Right renal pelvis (tissue), 4 donors: Measurements from ENCODE around the gene ZNF804A. TPM values are rescaled to one million over a fixed set of nuclear protein-coding genes. Genes with fewer than 3 reads are reported as not detected.

Experiments used
- DNase-seq, 4 donors: peaks; one replicate each; pipeline ENCODE4 v3.0.0-alpha.2; 2013; ENCODE audit warnings: low read depth in 4 of 4, low spot score in 3 of 4, missing footprints in 1 of 4
- polyA plus RNA-seq, 4 donors: library from polyadenylated mRNA; unstranded; fragments of 120-200 nt; gene quantifications; one replicate each; pipeline ENCODE4 v1.2.1, GENCODE V29; 2013; ENCODE audit not compliant: insufficient read length in 4 of 4

ZNF804A gene
- polyA plus RNA-seq, 4 donors, result 1.3 to 2.0 (median 2.0) TPM

GRCh38 chr2:184602734-184603133, 4.4 kb downstream of the ZNF804A start:
- no peak for DNase-seq

GRCh38 chr2:184610891-184611290, 12.6 kb downstream of the ZNF804A start:
- DNase-seq, result no peak

DNA sequence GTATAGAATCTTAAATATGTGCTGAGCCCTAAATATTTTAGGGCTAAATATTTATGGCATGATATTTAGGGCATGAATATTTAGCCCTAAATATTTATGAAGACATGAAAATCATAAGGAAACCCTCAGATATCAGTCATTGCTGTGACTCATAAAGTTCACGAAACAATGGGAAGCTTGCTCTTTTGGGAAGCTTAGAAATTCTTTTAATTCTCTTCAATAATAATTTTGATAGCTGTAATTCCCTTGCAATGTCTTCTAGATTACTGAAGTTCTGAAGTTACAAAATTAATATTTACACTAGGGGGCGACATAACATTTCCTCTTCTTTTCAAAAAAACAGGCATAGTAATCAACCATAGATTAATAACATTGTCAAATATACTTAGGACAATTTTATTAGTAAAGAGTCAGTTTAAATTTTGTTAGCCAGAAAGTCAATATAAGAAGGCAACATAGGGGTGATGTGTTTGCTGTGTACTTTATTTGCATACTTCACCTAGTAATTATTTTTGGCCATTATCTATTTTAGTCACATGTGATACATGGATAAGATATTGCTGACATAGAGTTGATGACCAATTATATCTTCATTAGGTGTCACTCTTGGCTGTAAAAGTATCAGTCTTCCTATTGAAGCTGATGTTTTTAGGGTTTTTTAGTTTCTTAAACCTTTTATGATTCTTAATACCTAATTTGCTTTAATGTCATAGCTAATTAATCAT, 13.2 kb downstream of the ZNF804A start:
- no peak for DNase-seq

- no peak for DNase-seq
These were observed 22.0 kb downstream of the ZNF804A start for GRCh38 chr2:184620367-184620766.

- no peak for DNase-seq
These were observed 26.0 kb downstream of the ZNF804A start for GRCh38 chr2:184624311-184624710.

- no peak for DNase-seq
These were observed 29.7 kb downstream of the ZNF804A start for GRCh38 chr2:184628051-184628450.

- no peak for DNase-seq
These were observed 35.4 kb downstream of the ZNF804A start for GRCh38 chr2:184633726-184634125.

DNA sequence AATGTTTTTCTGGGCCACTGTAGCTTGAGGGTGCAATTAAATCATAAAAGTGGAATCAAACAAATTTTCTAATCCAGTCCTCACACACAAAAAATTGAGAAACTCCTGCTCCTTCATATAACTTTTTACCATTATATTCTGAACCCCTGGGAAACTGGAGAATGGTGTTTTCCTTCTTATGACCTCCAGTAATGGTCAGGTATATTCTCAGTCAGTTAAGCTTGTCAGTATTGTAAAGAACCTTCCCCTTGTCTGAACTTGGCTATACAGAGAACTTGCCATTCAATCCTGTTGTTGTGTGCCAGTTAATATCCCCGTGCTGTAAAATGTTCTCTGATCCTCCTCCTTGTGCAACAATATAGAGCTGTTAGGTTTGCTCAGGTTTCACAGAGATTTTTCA, 39.5 kb downstream of the ZNF804A start:
- no peak for DNase-seq

DNA sequence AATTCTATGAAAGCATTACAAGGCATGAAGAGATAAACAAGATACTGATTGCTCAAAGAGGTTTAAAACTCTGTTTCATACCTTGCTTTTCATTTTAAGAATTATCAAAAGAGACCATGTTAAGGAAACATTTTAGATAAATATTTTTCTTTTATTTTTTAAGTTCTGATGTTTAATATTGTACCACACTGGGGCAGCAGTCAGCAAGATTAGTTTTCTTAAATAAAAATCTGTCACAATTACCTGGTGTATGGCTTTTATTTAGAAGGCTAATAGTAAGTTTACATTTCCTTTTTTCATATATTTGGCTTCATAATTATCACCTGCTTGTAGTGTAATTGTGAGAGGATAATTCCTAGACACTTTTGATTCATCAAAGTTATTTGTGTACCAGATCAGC, 46.4 kb downstream of the ZNF804A start:
- DNase-seq, result no peak

DNA sequence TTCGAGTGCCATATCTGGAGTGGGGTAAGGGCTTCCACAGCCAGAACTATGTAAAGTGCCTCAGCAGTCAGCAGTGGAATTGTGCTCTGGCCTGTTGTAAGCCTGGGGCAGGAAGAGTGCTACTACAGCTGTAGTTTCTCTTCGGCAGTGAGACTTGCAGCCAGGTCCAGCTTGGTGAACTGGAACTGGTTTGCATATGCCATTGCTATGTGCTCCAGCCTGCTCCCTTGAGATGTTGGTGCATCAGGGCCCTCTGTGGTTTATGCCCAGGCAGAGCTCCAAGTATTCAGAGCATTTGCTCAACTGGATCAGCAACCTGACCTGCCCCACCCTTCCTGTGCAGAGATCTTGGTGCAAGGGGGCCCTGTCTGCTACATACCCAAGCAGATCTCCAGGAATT, 47.8 kb downstream of the ZNF804A start:
- no peak for DNase-seq

- no peak for DNase-seq
These were observed 48.3 kb downstream of the ZNF804A start for GRCh38 chr2:184646593-184646992.

DNA sequence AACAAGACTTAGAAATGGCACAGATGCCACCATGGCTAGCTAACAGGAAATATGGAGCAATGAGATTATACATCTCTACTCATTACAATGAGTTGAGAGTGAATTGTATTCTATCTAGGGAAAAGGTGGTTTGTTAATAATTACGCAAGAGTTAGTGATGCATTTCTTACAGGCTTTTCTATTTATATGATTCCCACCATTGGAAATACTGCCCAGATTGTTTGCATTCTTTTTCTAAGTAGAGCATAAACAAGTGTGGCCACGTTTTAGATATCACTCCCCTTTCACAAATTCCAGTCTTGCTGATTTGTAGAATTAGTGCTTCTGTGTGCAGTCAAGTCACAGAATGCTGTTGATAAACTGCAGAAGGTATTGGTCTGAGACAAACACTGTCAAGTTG, 56.6 kb downstream of the ZNF804A start:
- DNase-seq, result no peak

- DNase-seq, result no peak
These were observed 78.8 kb downstream of the ZNF804A start for GRCh38 chr2:184677171-184677570.

DNA sequence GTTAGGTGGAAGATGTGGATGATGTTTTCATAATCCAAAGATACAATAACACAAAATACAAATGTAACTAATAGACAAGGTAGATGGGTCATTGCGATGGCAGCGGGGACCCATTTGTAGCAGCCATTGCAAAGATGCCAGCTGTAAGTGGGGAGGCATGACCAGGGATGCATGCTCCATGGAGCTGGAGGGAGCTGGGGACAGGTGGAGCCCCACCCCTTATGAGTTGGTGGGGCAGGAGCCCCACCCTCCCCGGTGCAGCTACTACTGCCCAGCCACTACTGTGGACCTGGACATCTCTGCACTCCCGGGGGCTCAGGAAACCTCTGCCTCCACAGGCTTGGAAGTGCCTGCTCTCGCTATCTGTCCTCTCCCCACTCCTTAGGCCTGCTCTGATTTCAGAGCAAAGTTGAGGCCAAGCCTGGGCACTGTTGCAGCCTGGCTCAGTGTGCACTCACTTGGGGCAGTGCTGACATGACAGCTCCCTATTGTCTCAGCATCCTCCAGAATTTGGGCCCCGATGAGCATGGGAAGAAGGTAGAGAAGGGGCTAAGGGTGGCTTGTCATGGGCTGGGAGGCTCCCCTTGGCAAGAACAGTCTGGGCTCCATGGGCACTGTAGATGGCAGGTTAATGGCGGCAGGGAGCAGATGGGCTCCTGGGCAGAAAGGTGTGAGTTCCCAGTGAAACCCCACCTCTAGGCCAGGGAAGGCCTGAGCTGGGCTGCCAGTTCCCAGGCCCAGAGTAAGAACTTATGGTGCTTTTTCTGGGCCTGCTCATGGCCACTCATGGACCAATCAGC, 81.1 kb downstream of the ZNF804A start:
- no peak for DNase-seq

DNA sequence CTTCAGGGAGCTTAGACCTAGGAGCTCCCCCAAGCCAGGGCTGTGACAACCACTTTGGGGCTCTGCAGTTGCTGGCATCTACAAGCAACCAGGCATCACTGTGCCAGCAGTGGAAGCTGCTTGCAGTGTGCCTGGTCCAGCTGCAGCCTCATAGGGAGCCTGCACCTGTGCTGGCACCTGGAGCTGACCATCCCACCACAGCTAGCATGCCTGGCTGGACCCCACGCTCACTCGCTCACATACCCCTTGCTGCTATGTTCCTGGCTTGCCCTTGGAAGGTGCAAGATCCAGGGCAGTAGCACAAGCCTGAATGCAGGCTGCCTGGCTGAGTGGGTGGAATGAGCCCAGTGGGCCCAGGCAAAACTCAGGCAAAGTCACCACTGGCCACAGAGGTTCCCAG, 82.5 kb downstream of the ZNF804A start:
- DNase-seq, result no peak

DNA sequence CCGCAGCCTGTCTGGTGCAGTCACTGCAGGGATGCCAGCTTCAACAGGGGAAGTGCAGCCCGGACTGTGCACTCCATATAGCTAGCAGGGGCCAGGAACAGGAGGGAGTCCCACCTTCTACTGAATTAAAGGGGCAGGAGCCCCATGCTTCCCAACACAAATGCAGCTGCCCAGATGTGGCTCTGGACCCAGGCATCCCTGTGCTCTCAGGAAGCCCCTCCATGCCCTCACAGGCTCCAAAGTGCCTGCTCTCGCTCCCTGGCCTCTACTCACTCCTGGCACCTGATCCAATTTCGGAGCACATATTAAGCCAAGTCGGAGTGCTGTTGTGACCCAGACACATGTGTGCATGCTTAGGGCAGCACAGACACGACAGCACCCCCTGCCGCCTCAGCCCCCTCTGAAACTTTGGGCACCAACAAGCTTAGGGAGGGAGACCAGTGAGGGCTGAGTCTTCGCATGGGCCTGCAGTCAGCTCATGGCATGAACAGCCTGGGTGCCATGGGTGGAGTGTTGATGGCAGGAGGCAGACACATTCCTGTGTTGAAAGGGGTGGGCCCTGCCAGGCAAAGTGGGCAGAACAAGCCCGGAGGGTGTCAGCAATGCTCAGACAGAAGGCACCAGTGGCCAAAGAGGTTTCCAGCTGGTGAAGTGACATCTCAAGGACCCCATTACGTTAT, 83.5 kb downstream of the ZNF804A start:
- DNase-seq, result no peak

- no peak for DNase-seq
These were observed 85.6 kb downstream of the ZNF804A start for GRCh38 chr2:184683911-184684310.

DNA sequence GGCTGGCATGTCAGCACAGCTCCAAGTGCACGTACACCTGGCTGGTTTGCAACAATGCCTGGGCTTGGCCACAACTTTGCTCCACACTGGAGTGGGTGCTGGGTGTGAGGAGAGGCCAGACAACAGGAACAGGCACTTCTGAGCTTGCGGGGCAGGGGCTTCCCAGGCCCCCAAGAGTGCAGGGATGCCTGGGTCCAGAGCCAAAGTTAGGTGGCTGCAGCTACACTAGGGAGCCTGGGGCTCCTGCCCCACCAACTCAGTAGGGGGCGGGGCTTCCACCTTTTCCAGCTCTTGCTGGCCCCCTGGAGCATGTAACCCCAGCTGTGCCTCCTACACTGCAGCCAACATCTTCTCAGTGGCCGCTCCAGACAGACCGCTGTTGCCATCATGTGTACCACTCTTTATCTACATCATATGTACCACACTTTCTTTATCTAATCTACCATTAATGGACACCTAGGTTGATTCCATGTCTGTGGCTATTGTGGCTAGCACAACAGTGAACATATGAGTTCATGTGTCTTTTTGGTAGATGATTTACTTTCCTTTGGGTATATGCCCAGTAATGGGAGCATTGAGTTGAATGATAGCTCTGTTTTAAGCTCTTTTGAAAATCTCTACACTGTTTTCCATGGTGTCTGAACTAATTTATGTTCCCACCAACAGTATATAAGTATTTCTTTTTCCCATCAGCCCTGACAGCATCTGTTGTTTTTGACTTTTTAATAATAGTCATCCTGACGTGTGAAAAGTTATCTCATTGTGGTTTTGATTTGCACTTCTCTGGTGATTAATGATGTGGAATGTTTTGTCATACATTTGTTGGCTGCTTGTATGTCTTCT, 87.9 kb downstream of the ZNF804A start:
- no peak for DNase-seq

DNA sequence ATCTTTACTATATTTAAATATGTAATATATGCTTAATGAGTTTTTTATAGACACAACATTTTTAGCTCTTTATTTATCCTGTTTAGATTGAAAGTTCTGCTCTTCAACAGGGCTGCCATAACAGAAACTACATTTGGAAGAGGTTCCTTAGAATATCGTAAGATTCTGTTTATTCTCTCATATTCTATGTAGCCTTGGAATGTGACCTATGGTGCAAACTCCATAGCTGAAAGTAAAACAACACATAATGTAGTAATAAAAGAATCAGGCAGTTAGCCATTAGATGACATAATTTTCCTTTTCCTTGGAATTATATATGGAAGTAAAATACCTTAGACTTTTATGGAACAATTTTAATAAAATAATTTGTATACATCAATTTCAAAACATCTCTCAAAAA, 91.3 kb downstream of the ZNF804A start:
- DNase-seq, result no peak

DNA sequence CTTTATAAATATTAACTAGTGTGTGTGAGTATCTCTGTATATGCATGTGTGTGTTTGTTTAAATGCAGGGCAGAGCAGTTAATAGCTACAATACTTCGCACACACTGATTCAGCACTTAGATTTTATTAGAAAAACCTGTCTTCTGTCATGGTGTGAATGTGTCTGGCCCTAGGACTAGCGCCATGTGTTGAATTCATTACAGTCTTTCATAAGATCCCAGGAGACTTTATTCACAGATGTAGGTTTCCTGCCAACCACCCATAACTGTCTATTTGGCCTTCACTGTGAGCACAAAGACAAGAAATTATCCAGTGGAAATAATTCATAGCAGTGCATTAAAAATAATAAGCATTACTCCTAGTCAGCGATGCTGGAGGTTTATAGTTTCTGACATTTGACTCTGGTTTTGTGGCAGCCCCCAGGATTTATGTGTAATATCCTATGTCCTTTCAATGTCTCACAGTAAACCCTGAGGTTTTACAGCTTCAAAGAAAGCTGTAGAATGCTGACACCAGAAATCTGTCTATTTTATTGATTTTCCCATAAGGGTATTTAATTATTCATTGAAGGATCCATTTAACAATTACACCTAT, 93.9 kb downstream of the ZNF804A start:
- no peak for DNase-seq
